ENCODE results near the gene HIRIP3. TPM values are rescaled to one million over a fixed set of nuclear protein-coding genes. Genes with fewer than 3 reads are reported as not detected.
A peak's percentile ranks its signal among the peaks of the same experiment; 100 is the strongest.

HIRIP3 gene
- total and polyA plus RNA-seq, 2 of the 13 experiments (the other 11 are each of a cell fraction or from before 2014, with no cell fraction given): 12.6 to 17.2 TPM

DNA sequence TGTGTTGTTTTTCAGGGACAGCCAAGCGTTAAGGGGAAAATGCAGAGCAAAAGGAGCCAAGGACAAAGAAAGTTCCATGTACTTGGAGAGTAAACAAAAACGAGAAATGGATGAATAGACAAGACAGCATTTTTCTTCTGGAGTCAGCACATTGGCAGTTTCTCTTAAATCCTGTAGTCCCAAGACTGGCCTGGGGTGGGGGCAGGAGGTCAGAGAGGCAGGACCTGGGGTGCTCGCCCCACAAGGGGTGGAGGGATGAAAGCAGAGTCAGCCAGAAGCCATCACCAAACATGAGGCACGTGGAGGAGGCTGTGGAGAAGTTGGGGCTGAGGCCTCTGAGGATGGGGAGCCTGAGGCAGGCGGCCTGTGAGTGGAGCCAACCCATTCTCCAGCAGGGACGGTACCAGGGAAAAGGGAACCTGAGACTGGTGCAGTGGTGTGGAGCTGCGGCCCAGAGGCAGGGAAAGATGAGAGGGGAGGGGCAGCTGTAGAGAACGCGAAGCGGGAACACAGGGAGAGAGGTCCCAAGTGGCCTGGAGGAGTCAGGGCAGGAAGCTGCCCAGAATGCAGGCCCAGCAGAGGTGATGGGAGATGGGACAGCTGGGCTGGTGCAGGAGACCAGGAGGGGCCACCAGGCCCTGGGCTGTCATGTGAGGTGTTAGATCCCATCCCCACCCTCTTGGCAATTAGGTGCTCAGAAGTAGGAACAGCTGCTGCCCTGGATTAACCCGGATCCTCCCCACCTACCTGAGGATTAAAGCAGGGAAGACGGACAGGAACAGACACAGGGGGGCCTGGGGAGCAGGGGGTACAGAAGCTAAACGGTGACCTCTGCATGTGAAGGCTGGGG is 32.4 kb upstream of the HIRIP3 start:
- Histone ChIP-seq H3K79me2 (ENCODE audit: insufficient read depth, low read length) (no peaks in the 10 kb centered on the region), H3K27ac (ENCODE audit: extremely low read length, insufficient read depth, low read length) (no peak overlapping the region), H4K20me1 (ENCODE audit: insufficient read depth, low read length) (no peaks in the 10 kb centered on the region; the same call in 1 of the 2 replicates), H3K9ac (ENCODE audit: insufficient read depth, low read depth, low read length) (no peak overlapping the region), H3K27me3 (ENCODE audit: control insufficient read depth in 1 of 2, insufficient read depth in 2 of 2, low read length in 2 of 2) (peaks cover 40 to 89% of the 10 kb centered on the region in 2 experiments), H2AFZ (ENCODE audit: low read length) (no peak overlapping the region), H3K4me2 (ENCODE audit: low read depth, low read length) (no peak overlapping the region), H3K36me3 (replicated peaks in 1 of 2; ENCODE audit: control insufficient read depth in 1 of 2, insufficient read depth in 2 of 2, low read length in 2 of 2) (no peaks in the 10 kb centered on the region), H3K9me3 (ENCODE audit: low read length) (no peaks in the 10 kb centered on the region), H3K4me1 (ENCODE audit: insufficient read depth, low read length) (peaks cover 18% of the 10 kb centered on the region), H3K4me3 (replicated peaks in 1 of 3; ENCODE audit: insufficient read depth in 1 of 3, low read depth in 2 of 3, low read length in 3 of 3) (no peak overlapping the region)
- CTCF ChIA-PET (ENCODE audit: low intra/inter-chr PET ratio, low total read pairs): no interaction called here
- POLR2A ChIA-PET: no interaction called here
- BruUV-seq (replicated peaks): no TSS peak
- WGBS (ENCODE audit: low lambda C conversion rate): 16% methylated on average over 13 of the region's 13 CpGs
- no peak for FAIRE-seq
- intact Hi-C loops (cut with micrococcal nuclease; ENCODE audit: unreplicated experiment) (no loop called here), in situ Hi-C loops (cut with HindIII; ENCODE audit: extremely low pct_ligation_motif_present, low pct_unique_long_range_greater_than_20kb) (no loop called here)
- no peak for DNase-seq (ENCODE audit: low spot score)
- TF ChIP-seq MAZ (IDR thresholded peaks at IDR 0.05; ENCODE audit: borderline replicate concordance, low read depth, low read length) (0 out of 2 replicates have a peak, but pooled peaks have one; percentile 12), MAZ (CRISPR knock-in tag; IDR thresholded peaks at IDR 0.05; ENCODE audit: low read depth) (no peak), FOXA3 (CRISPR knock-in tag; IDR thresholded peaks at IDR 0.05) (no peak), MAFF (IDR thresholded peaks at IDR 0.05; ENCODE audit: low read depth, low read length) (0 out of 2 replicates have a peak, but pooled peaks have one; percentile 10), ADNP (CRISPR knock-in tag; IDR thresholded peaks at IDR 0.05) (no peak), REL (CRISPR knock-in tag; conservative IDR thresholded peaks at IDR 0.05) (no peak), MAFK (conservative IDR thresholded peaks at IDR 0.05 in 1 of 2, IDR thresholded peaks at IDR 0.05 in 1 of 2; ENCODE audit: low read length in 2 of 2) (peak; percentile 6 to 27; a peak in 1 of 4 replicates), ZNF564 (CRISPR knock-in tag; IDR thresholded peaks at IDR 0.05) (0 out of 2 replicates have a peak, but pooled peaks have one; percentile 8)
- TF ChIP-seq, protein P1, sequence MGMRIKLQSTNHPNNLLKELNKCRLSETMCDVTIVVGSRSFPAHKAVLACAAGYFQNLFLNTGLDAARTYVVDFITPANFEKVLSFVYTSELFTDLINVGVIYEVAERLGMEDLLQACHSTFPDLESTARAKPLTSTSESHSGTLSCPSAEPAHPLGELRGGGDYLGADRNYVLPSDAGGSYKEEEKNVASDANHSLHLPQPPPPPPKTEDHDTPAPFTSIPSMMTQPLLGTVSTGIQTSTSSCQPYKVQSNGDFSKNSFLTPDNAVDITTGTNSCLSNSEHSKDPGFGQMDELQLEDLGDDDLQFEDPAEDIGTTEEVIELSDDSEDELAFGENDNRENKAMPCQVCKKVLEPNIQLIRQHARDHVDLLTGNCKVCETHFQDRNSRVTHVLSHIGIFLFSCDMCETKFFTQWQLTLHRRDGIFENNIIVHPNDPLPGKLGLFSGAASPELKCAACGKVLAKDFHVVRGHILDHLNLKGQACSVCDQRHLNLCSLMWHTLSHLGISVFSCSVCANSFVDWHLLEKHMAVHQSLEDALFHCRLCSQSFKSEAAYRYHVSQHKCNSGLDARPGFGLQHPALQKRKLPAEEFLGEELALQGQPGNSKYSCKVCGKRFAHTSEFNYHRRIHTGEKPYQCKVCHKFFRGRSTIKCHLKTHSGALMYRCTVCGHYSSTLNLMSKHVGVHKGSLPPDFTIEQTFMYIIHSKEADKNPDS (CRISPR knock-in tag; IDR thresholded peaks at IDR 0.05): no peak
- ATAC-seq: peak; percentile 7; the same call in 2 of the 3 replicates

Measured in HepG2 (cell line).